NCI-H2227 (cell line): ENCODE results near the gene PARP4.
"Not testable (repeated sequence)": the region's sequence is repeated elsewhere in the genome, so short reads cannot be mapped to it uniquely, and the experiment has no call there.

Experiments used
- DNase-seq: peaks from one replicate; lab custom pipeline; 2025; ENCODE audit not compliant: unreplicated experiment; lab: John Stamatoyannopoulos, UW

PARP4 gene

DNA sequence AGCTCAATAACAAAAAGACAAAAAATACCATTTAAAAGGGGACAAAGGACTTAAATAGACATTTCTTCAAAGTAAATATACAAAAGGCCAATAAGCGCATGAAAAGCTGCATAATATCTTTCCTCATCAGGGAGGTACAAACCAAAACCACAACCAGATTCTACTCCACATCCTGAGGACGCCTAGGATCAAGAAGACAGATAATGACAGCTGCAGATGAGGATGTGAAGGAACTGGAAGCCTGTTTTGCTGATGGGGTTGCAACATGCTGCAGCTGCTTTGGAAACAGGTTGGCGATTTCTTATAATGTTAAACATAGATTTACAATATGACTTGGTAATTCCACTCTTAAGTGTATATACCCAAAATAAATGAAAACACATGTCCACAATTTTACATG is 132.4 kb downstream of the PARP4 start:
- not testable (repeated sequence) for DNase-seq

- not testable (repeated sequence) for DNase-seq
These were observed 141.3 kb downstream of the PARP4 start for GRCh38 chr13:24371273-24371672.
